Hepatocyte (in vitro differentiated cells): Measurements from ENCODE around the gene MB21D2.

Source experiments
- CTCF ChIP-seq: fragments of 200-600 bp; sonication (generic); IDR thresholded peaks from 2 replicates; pipeline ENCODE4 v1.5.1; 2016; ENCODE audit warnings: antibody characterized with exemption, mild to moderate bottlenecking; ENCODE audit not compliant: poor library complexity
- EZH2phosphoT487 ChIP-seq: fragments of 200-600 bp; sonication (generic); IDR thresholded peaks from one replicate; pipeline ENCODE4 v1.6.1; 2018; ENCODE audit warnings: antibody characterized with exemption, mild to moderate bottlenecking, low read depth, moderate library complexity; ENCODE audit not compliant: unreplicated experiment, severe bottlenecking

DNA sequence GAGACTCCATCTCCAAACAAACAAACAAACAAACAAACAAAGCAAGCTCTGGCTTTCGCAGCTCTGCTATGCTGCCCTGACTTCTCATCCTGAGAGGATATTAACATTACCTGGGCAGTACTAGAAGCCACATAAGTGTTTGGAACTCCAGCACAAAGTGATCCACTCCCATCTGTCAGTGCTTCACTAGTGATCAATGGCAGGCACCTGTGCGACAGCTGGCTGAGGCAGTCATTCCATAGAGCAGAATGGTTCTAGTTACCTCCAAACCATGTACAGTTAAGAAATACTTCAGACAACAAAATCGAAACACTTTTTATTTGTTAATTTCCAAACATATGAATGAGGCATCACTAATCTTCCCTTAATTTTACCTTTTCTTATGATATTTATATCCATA, 2.8 kb upstream of the MB21D2 start:
- TF ChIP-seq EZH2phosphoT487 (no peak), CTCF (no peak)
